ENCODE results near the gene FMN2. TPM values are rescaled to one million over a fixed set of nuclear protein-coding genes. Genes with fewer than 3 reads are reported as not detected.

The FMN2 gene
- total RNA-seq, 1 experiment from 2014 or later = 4.6 TPM

DNA sequence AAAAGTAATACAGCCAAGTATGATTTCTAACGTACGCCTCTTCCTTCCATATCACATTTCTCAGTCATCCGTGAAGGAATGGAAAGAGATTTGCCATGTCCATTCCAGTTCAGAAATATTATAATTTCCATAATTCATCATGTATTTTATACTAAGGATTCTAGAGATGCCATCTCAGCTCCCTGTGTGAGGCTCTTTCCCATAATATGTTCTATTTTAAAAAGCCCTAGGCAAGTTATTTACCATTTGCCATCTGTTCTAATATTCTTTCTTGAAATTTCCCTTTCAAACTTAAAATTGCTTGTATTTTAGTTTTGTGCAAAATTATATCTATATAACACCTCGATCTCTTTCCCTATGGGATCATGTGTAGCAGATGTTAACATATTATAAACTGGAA lies 106.7 kb downstream of the FMN2 start:
- no peak for TF ChIP-seq EZH2phosphoT487 (IDR thresholded peaks at IDR 0.05; ENCODE audit: borderline replicate concordance, low read length)
- TF ChIP-seq CTCF (conservative IDR thresholded peaks at IDR 0.05; ENCODE audit: low read depth, low read length) = no peak
- no peak for TF ChIP-seq EZH2 (IDR thresholded peaks at IDR 0.05; ENCODE audit: low read length, unreplicated experiment)
- Histone ChIP-seq H3K4me2 (ENCODE audit: low read length) (no peak overlapping the region), H3F3A (ENCODE audit: low read length, unreplicated experiment) (no peaks in the 10 kb centered on the region), H3K79me2 (ENCODE audit: low read length) (no peaks in the 10 kb centered on the region), H3K9me2 (replicated peaks; ENCODE audit: low read length) (no peaks in the 10 kb centered on the region), H3K27ac (ENCODE audit: low read length) (no peak overlapping the region), H4K20me1 (ENCODE audit: low read length) (no peaks in the 10 kb centered on the region), H3K36me3 (ENCODE audit: low read depth, low read length) (peaks cover 5% of the 10 kb centered on the region; the same call in 1 of the 2 replicates), H3K4me3 (ENCODE audit: low read length) (no peak overlapping the region), H3K9me3 (ENCODE audit: low read length) (0 out of 2 replicates have a peak, but pooled peaks cover 5% of the 10 kb centered on the region), H3K27me3 (ENCODE audit: low read length) (no peaks in the 10 kb centered on the region), H3K4me1 (ENCODE audit: insufficient read depth, low read length) (no peaks in the 10 kb centered on the region), H2AFZ (ENCODE audit: low read length) (no peak overlapping the region), H3K9ac (ENCODE audit: low read length) (no peak overlapping the region)
- intact Hi-C loops (cut with micrococcal nuclease) = no loop called here
- no peak for DNase-seq
- ChIA-PET CTCF (no interaction called here), POLR2A (ENCODE audit: unreplicated experiment) (no interaction called here)
- no peak for ATAC-seq
- no TSS peak for BruUV-seq (replicated peaks)

DNA sequence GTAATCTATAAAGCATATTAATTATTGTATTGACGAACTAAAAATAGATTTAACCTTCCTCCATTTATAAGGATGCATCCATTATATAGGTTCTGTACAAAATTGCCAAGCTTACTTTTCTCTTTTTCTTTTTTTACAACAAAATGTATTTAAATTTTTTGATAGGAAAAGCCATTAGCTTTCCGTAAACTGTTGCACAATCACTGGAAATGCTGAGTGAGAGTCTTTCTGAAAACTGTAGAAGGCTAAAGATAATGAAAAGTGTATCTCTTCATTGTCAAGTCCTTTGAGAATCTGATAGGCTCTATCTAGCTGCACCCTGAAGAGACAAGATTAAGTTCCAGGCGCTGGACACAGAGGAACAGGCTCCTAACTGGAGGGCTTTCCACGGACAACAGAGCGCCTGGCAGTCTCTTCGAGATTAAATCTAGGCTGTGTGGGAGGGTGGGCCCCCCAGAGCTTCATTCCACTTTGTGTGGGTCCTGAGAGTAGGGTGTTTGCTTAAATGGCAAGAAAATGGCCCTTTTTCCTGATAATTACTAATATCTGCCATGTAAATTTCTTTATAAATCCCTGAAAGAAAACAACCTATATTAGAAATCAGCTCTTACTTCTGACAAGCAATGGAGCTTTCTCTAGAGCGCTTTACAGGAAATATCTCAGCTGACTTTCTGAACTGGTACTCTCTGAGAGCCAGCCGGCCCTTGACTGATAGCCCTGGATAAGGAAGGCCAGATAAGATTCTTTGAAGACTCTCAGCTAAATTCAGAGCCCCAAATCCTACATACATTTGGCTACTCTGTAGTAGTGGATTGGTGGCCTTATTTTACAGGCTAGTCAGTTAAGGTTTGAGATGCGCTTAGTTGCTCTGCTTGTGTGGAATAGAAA lies 108.3 kb downstream of the FMN2 start:
- H3K9ac ChIP-seq (ENCODE audit: low read length) = no peak overlapping the region
- no peaks in the 10 kb centered on the region for H4K20me1 ChIP-seq (ENCODE audit: low read length)
- no peak for DNase-seq
- POLR2A ChIA-PET (ENCODE audit: unreplicated experiment) = no interaction called here
- peaks cover 5% of the 10 kb centered on the region; the same call in 1 of the 2 replicates for H3K36me3 ChIP-seq (ENCODE audit: low read depth, low read length)
- H3K9me3 ChIP-seq (ENCODE audit: low read length) = 0 out of 2 replicates have a peak, but pooled peaks cover 5% of the 10 kb centered on the region
- H3K27me3 ChIP-seq (ENCODE audit: low read length) = no peaks in the 10 kb centered on the region
- no peaks in the 10 kb centered on the region for H3K79me2 ChIP-seq (ENCODE audit: low read length)
- TF ChIP-seq EZH2phosphoT487 (IDR thresholded peaks at IDR 0.05; ENCODE audit: borderline replicate concordance, low read length) = no peak
- TF ChIP-seq CTCF (conservative IDR thresholded peaks at IDR 0.05; ENCODE audit: low read depth, low read length) = no peak
- no peak for TF ChIP-seq EZH2 (IDR thresholded peaks at IDR 0.05; ENCODE audit: low read length, unreplicated experiment)
- CTCF ChIA-PET = no interaction called here
- H3K27ac ChIP-seq (ENCODE audit: low read length) = no peak overlapping the region
- H3K4me1 ChIP-seq (ENCODE audit: insufficient read depth, low read length) = no peaks in the 10 kb centered on the region
- H3K4me3 ChIP-seq (ENCODE audit: low read length) = no peak overlapping the region
- no TSS peak for BruUV-seq (replicated peaks)
- intact Hi-C loops (cut with micrococcal nuclease) = no loop called here
- no peak for ATAC-seq
- H2AFZ ChIP-seq (ENCODE audit: low read length) = no peak overlapping the region
- H3F3A ChIP-seq (ENCODE audit: low read length, unreplicated experiment) = no peaks in the 10 kb centered on the region
- H3K4me2 ChIP-seq (ENCODE audit: low read length) = no peak overlapping the region
- no peaks in the 10 kb centered on the region for H3K9me2 ChIP-seq (replicated peaks; ENCODE audit: low read length)

GRCh38 chr1:240201931-240202330 lies 110.2 kb downstream of the FMN2 start:
- no peak for ATAC-seq
- Histone ChIP-seq H4K20me1 (ENCODE audit: low read length) (no peaks in the 10 kb centered on the region), H3K9me2 (replicated peaks; ENCODE audit: low read length) (no peaks in the 10 kb centered on the region), H3K4me3 (ENCODE audit: low read length) (no peak overlapping the region), H2AFZ (ENCODE audit: low read length) (no peak overlapping the region), H3K9me3 (ENCODE audit: low read length) (0 out of 2 replicates have a peak, but pooled peaks cover 5% of the 10 kb centered on the region), H3K79me2 (ENCODE audit: low read length) (no peaks in the 10 kb centered on the region), H3K4me2 (ENCODE audit: low read length) (no peak overlapping the region), H3K27me3 (ENCODE audit: low read length) (no peaks in the 10 kb centered on the region), H3K4me1 (ENCODE audit: insufficient read depth, low read length) (no peaks in the 10 kb centered on the region), H3K27ac (ENCODE audit: low read length) (no peak overlapping the region), H3F3A (ENCODE audit: low read length, unreplicated experiment) (no peaks in the 10 kb centered on the region), H3K36me3 (ENCODE audit: low read depth, low read length) (peaks cover 5% of the 10 kb centered on the region; the same call in 1 of the 2 replicates), H3K9ac (ENCODE audit: low read length) (no peak overlapping the region)
- ChIA-PET CTCF (no interaction called here), POLR2A (ENCODE audit: unreplicated experiment) (no interaction called here)
- TF ChIP-seq EZH2phosphoT487 (IDR thresholded peaks at IDR 0.05; ENCODE audit: borderline replicate concordance, low read length) (no peak), CTCF (conservative IDR thresholded peaks at IDR 0.05; ENCODE audit: low read depth, low read length) (no peak), EZH2 (IDR thresholded peaks at IDR 0.05; ENCODE audit: low read length, unreplicated experiment) (no peak)
- no TSS peak for BruUV-seq (replicated peaks)
- DNase-seq = no peak
- intact Hi-C loops (cut with micrococcal nuclease) = no loop called here

All from PC-3 (cell line).